ENCODE data around the gene SLC45A3. TPM values are rescaled to one million over a fixed set of nuclear protein-coding genes. Genes with fewer than 3 reads are reported as not detected.

The SLC45A3 gene
- total RNA-seq, 1 donor from 2014 or later, result 9.3 TPM

GRCh38 chr1:205664399-205665017 lies 15.8 kb downstream of the SLC45A3 start:
- no peak for DNase-seq (ENCODE audit: low read depth)

GRCh38 chr1:205663286-205663936 lies 16.9 kb downstream of the SLC45A3 start:
- no peak for DNase-seq (ENCODE audit: low read depth)
- Histone ChIP-seq H3K36me3 (ENCODE audit: control insufficient read depth, insufficient read depth, low read length) (peaks cover 1% of the 10 kb centered on the region), H3K4me3 (ENCODE audit: low read depth, low read length) (no peak overlapping the region), H3K27me3 (ENCODE audit: control insufficient read depth, insufficient read depth, low read length) (no peaks in the 10 kb centered on the region)
- no peak for TF ChIP-seq CTCF (IDR thresholded peaks at IDR 0.05; ENCODE audit: insufficient read depth, low read length, poor library complexity, severe bottlenecking)

More at GRCh38 chr1:205664399-205665017, 15.8 kb downstream of the SLC45A3 start:
- Histone ChIP-seq H3K27me3 (ENCODE audit: control insufficient read depth, insufficient read depth, low read length) (no peaks in the 10 kb centered on the region), H3K4me3 (ENCODE audit: low read depth, low read length) (no peak overlapping the region), H3K36me3 (ENCODE audit: control insufficient read depth, insufficient read depth, low read length) (peaks cover 1% of the 10 kb centered on the region)
- TF ChIP-seq CTCF (IDR thresholded peaks at IDR 0.05; ENCODE audit: insufficient read depth, low read length, poor library complexity, severe bottlenecking), result no peak

GRCh38 chr1:205662791-205663190 lies 17.5 kb downstream of the SLC45A3 start:
- Histone ChIP-seq H3K27me3 (ENCODE audit: control insufficient read depth, insufficient read depth, low read length) (no peaks in the 10 kb centered on the region), H3K36me3 (ENCODE audit: control insufficient read depth, insufficient read depth, low read length) (peaks cover 1% of the 10 kb centered on the region), H3K4me3 (ENCODE audit: low read depth, low read length) (no peak overlapping the region)
- DNase-seq (ENCODE audit: low read depth), result no peak
- TF ChIP-seq CTCF (IDR thresholded peaks at IDR 0.05; ENCODE audit: insufficient read depth, low read length, poor library complexity, severe bottlenecking), result no peak

GRCh38 chr1:205662135-205662738 lies 18.1 kb downstream of the SLC45A3 start:
- no peaks in the 10 kb centered on the region for H3K27me3 ChIP-seq (ENCODE audit: control insufficient read depth, insufficient read depth, low read length)
- DNase-seq (ENCODE audit: low read depth), result no peak
- H3K4me3 ChIP-seq (ENCODE audit: low read depth, low read length), result no peak overlapping the region
- peaks cover 1% of the 10 kb centered on the region for H3K36me3 ChIP-seq (ENCODE audit: control insufficient read depth, insufficient read depth, low read length)
- TF ChIP-seq CTCF (IDR thresholded peaks at IDR 0.05; ENCODE audit: insufficient read depth, low read length, poor library complexity, severe bottlenecking), result no peak

- Histone ChIP-seq H3K36me3 (ENCODE audit: control insufficient read depth, insufficient read depth, low read length) (peaks cover 1% of the 10 kb centered on the region), H3K4me3 (ENCODE audit: low read depth, low read length) (no peak overlapping the region), H3K27me3 (ENCODE audit: control insufficient read depth, insufficient read depth, low read length) (no peaks in the 10 kb centered on the region)
- no peak for TF ChIP-seq CTCF (IDR thresholded peaks at IDR 0.05; ENCODE audit: insufficient read depth, low read length, poor library complexity, severe bottlenecking)
- no peak for DNase-seq (ENCODE audit: low read depth)
Measured at GRCh38 chr1:205661429-205662134, 18.7 kb downstream of the SLC45A3 start.
